ENCODE results near the gene PI16. TPM values are rescaled to one million over a fixed set of nuclear protein-coding genes. Genes with fewer than 3 reads are reported as not detected.

PI16 gene
- total and polyA plus RNA-seq, 2 donors (not counting 1 experiment from before 2014, with no cell fraction given), result 1.4 to 7.4 TPM

DNA sequence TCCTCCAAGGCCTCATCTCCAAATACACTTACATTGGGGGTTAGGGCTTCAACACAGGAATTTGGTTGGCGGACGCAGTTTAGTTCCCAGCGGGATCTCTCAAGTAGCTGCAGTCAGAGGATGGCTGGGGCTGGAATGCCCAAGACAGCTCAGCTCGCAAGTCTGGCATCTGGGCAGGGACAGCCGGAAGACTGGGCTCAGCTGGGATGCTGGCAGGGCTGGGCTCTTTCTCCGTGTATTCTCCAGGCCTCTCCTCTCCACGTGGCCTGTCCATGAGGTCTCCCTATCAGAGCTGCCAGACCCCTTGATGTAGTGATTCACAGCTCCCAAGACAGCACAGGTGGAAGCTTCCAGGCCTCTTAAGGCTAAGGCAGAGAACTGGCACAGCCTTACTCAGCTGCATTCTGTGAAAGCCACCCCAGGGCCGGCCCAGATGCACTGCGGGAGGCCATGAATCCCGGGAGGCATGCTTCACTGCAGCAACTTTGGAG is 55.9 kb downstream of the PI16 start:
- CTCF ChIA-PET, result interaction anchor here (1.2 to 1.3 kb wide), 2 partner anchors 33 to 199 kb away, joined by 3 to 5 read pairs; no protein-coding TSS in a partner anchor
- no peak for ATAC-seq (ENCODE audit: low read depth)
- over 99% methylated on average over 10 of the region's 10 CpGs for WGBS (ENCODE audit: insufficient coverage)

More for the DNA sequence above, 55.9 kb downstream of the PI16 start:
- peak overlapping the region; percentile 68 for H3K27ac Mint-ChIP-seq
- Histone ChIP-seq H3K4me3 (ENCODE audit: control extremely low read depth in 1 of 5, extremely low read depth in 1 of 5, insufficient read depth in 1 of 5, low read depth in 2 of 5, low read length in 4 of 5) (no peak overlapping the region), H3K9ac (ENCODE audit: low read length) (no peak overlapping the region), H3K27ac (ENCODE audit: low read length in 2 of 2) (no peak overlapping the region), H4K20me1 (ENCODE audit: control insufficient read depth, insufficient read depth, low read length, poor library complexity, severe bottlenecking) (peaks cover 99% of the 10 kb centered on the region), H3K4me1 (ENCODE audit: control insufficient read depth in 2 of 2, insufficient read depth in 2 of 2, low read length in 2 of 2) (peaks cover 22 to 50% of the 10 kb centered on the region in 2 donors), H3K9me3 (ENCODE audit: control extremely low read depth in 1 of 3, control insufficient read depth in 2 of 3, insufficient read depth in 1 of 3, low read length in 2 of 3) (peaks cover 0 to under 1% (median 0%) of the 10 kb centered on the region in 3 donors), H2AFZ (ENCODE audit: insufficient read depth, low read depth, low read length, poor library complexity, severe bottlenecking) (no peak overlapping the region), H3K27me3 (replicated peaks in 1 of 4; ENCODE audit: control extremely low read depth in 1 of 4, control insufficient read depth in 3 of 4, insufficient read depth in 4 of 4, low read length in 3 of 4) (no peaks in the 10 kb centered on the region), H3K4me2 (replicated peaks; ENCODE audit: low read depth, low read length, poor library complexity, severe bottlenecking) (no peak overlapping the region), H3K79me2 (ENCODE audit: control insufficient read depth, insufficient read depth, low read length) (peaks cover 93% of the 10 kb centered on the region), H3K36me3 (replicated peaks in 1 of 2; ENCODE audit: control extremely low read depth in 1 of 2, control insufficient read depth in 1 of 2, extremely low read depth in 1 of 2, insufficient read depth in 2 of 2, low read length in 1 of 2) (peaks cover 0 to 75% of the 10 kb centered on the region in 2 experiments)
- no peaks in the 10 kb centered on the region for H3K27me3 Mint-ChIP-seq
- intact Hi-C loops (cut with micrococcal nuclease), result no loop called here
- DNase-seq, result no peak
- no peak for TF ChIP-seq EZH2 (IDR thresholded peaks at IDR 0.05; ENCODE audit: borderline replicate concordance, insufficient read depth, low read depth, low read length, poor library complexity, severe bottlenecking)
- TF ChIP-seq, protein P1, sequence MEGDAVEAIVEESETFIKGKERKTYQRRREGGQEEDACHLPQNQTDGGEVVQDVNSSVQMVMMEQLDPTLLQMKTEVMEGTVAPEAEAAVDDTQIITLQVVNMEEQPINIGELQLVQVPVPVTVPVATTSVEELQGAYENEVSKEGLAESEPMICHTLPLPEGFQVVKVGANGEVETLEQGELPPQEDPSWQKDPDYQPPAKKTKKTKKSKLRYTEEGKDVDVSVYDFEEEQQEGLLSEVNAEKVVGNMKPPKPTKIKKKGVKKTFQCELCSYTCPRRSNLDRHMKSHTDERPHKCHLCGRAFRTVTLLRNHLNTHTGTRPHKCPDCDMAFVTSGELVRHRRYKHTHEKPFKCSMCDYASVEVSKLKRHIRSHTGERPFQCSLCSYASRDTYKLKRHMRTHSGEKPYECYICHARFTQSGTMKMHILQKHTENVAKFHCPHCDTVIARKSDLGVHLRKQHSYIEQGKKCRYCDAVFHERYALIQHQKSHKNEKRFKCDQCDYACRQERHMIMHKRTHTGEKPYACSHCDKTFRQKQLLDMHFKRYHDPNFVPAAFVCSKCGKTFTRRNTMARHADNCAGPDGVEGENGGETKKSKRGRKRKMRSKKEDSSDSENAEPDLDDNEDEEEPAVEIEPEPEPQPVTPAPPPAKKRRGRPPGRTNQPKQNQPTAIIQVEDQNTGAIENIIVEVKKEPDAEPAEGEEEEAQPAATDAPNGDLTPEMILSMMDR (IDR thresholded peaks at IDR 0.05), result no peak
- no peak overlapping the region for H3K4me3 Mint-ChIP-seq
- POLR2A ChIA-PET, result no interaction called here
- H3K9me3 Mint-ChIP-seq (ENCODE audit: insufficient read depth), result no peaks in the 10 kb centered on the region
- H3K4me1 Mint-ChIP-seq, result peaks cover 49% of the 10 kb centered on the region

All from B cell (primary cell).